GM18951 (cell line): Measurements from ENCODE around the gene CACTIN.

Source experiments
- POLR2A ChIP-seq: IDR thresholded peaks from 4 replicates; pipeline ENCODE4 v1.6.1; 2011; ENCODE audit warnings: mild to moderate bottlenecking; ENCODE audit not compliant: insufficient read length, insufficient read depth; ENCODE audit errors: extremely low read depth
- in situ Hi-C: fragments of 300-500 bp; cut with MboI; formaldehyde crosslinking; loops from one replicate; pipeline ENCODE4 v1.12.0; 2022; ENCODE audit warnings: low sequenced_read_pairs, mixed read lengths, inconsistent platforms; ENCODE audit not compliant: unreplicated experiment

Gene CACTIN

GRCh38 chr19:3565139-3565538 is 61.5 kb downstream of the CACTIN start:
- in situ Hi-C loops: no loop called here
- TF ChIP-seq POLR2A: no peak

GRCh38 chr19:3563709-3564524 is 62.7 kb downstream of the CACTIN start:
- in situ Hi-C loops: no loop called here
- no peak for TF ChIP-seq POLR2A
